KG1 (cell line): Measurements from ENCODE around the gene DNAAF6.

Source experiments
- DNase-seq: peaks from one replicate; lab custom pipeline; 2025; lab: John Stamatoyannopoulos, UW

The DNAAF6 gene

DNA sequence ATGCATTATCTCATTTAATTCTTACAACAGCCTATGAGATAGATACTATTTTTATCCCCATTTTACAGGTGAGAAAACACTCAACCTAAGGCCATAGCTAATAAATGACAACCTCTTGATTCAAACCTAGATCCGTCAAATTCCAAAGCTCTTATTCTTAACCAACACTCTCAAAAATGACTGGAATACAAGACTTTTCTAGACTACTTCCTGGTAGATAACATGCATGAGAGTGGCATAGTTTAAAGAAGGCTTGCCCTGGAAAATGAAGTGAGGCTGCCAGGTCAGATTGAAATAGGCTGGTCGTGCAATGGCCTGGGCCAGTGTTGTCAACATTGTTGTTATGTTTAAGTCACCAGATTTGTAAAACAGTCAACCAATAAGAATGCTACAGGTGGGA lies 86.6 kb downstream of the DNAAF6 start:
- DNase-seq, result no peak
